Nephron (organoid): ENCODE data around the gene RBM19.
A peak's percentile ranks its signal among the peaks of the same experiment; 100 is the strongest.

Experiments
- H3K27ac Mint-ChIP-seq, 3 experiments: 2 replicates each; pipeline ENCODE4 v1.8.0; 2020; ENCODE audit warnings: mixed read lengths in 3 of 3, mild to moderate bottlenecking in 2 of 3, moderate library complexity in 1 of 3
- H3K27me3 Mint-ChIP-seq: 2 replicates; pipeline ENCODE4 v1.8.0; 2021; ENCODE audit warnings: low read depth, mild to moderate bottlenecking, moderate library complexity, mixed read lengths
- H3K36me3 Mint-ChIP-seq: 2 replicates; pipeline ENCODE4 v1.8.0; 2020; ENCODE audit warnings: low read depth, mixed read lengths
- H3K4me1 Mint-ChIP-seq: 2 replicates; pipeline ENCODE4 v1.8.0; 2020; ENCODE audit warnings: mixed read lengths
- H3K4me3 Mint-ChIP-seq, 3 experiments: 2 replicates each; pipeline ENCODE4 v1.8.0; 2020; ENCODE audit warnings: mild to moderate bottlenecking in 3 of 3, mixed read lengths in 3 of 3, moderate library complexity in 2 of 3
- H3K9me3 Mint-ChIP-seq: 2 replicates; pipeline ENCODE4 v1.8.0; 2020; ENCODE audit warnings: mixed read lengths
- CTCF ChIP-seq, 3 experiments: fragments of 200-600 bp; sonication (generic); IDR thresholded peaks; one replicate each; pipeline ENCODE4 v1.5.0; 2021; ENCODE audit warnings: antibody characterized with exemption in 3 of 3; ENCODE audit not compliant: unreplicated experiment in 3 of 3

The RBM19 gene

GRCh38 chr12:113978080-113978479, 12.0 kb upstream of the RBM19 start:
- Mint-ChIP-seq H3K36me3 (no peaks in the 10 kb centered on the region), H3K9me3 (no peaks in the 10 kb centered on the region), H3K27ac (no peak overlapping the region), H3K4me1 (no peaks in the 10 kb centered on the region), H3K27me3 (peaks cover 68% of the 10 kb centered on the region), H3K4me3 (no peak overlapping the region)
- no peak for TF ChIP-seq CTCF (IDR thresholded peaks at IDR 0.05; ENCODE audit: unreplicated experiment in 3 of 3)

GRCh38 chr12:113974006-113974405, 7.9 kb upstream of the RBM19 start:
- no peak for TF ChIP-seq CTCF (IDR thresholded peaks at IDR 0.05; ENCODE audit: unreplicated experiment in 3 of 3)
- no peaks in the 10 kb centered on the region for H3K36me3 Mint-ChIP-seq
- no peak overlapping the region for H3K27ac Mint-ChIP-seq
- H3K4me1 Mint-ChIP-seq, result no peaks in the 10 kb centered on the region
- H3K9me3 Mint-ChIP-seq, result no peaks in the 10 kb centered on the region
- H3K4me3 Mint-ChIP-seq, result no peak overlapping the region
- peaks cover 65% of the 10 kb centered on the region for H3K27me3 Mint-ChIP-seq

GRCh38 chr12:113973109-113973904, 7.2 kb upstream of the RBM19 start:
- H3K27me3 Mint-ChIP-seq, result peaks cover 60% of the 10 kb centered on the region
- H3K4me1 Mint-ChIP-seq, result no peaks in the 10 kb centered on the region
- no peak overlapping the region for H3K27ac Mint-ChIP-seq
- H3K9me3 Mint-ChIP-seq, result no peaks in the 10 kb centered on the region
- no peak overlapping the region for H3K4me3 Mint-ChIP-seq
- no peak for TF ChIP-seq CTCF (IDR thresholded peaks at IDR 0.05; ENCODE audit: unreplicated experiment in 3 of 3)
- no peaks in the 10 kb centered on the region for H3K36me3 Mint-ChIP-seq

GRCh38 chr12:113971392-113971791, 5.3 kb upstream of the RBM19 start:
- H3K36me3 Mint-ChIP-seq, result no peaks in the 10 kb centered on the region
- H3K27ac Mint-ChIP-seq, result no peak overlapping the region
- H3K4me3 Mint-ChIP-seq, result no peak overlapping the region
- H3K9me3 Mint-ChIP-seq, result no peaks in the 10 kb centered on the region
- peaks cover 56% of the 10 kb centered on the region for H3K27me3 Mint-ChIP-seq
- TF ChIP-seq CTCF (IDR thresholded peaks at IDR 0.05; ENCODE audit: unreplicated experiment in 3 of 3), result no peak
- H3K4me1 Mint-ChIP-seq, result peaks cover 5% of the 10 kb centered on the region

GRCh38 chr12:113970211-113970610, 4.1 kb upstream of the RBM19 start:
- H3K27ac Mint-ChIP-seq, result no peak overlapping the region
- H3K27me3 Mint-ChIP-seq, result peaks cover 50% of the 10 kb centered on the region
- TF ChIP-seq CTCF (IDR thresholded peaks at IDR 0.05; ENCODE audit: unreplicated experiment in 3 of 3), result no peak
- H3K36me3 Mint-ChIP-seq, result no peaks in the 10 kb centered on the region
- H3K4me1 Mint-ChIP-seq, result peaks cover 14% of the 10 kb centered on the region
- no peaks in the 10 kb centered on the region for H3K9me3 Mint-ChIP-seq
- no peak overlapping the region for H3K4me3 Mint-ChIP-seq

GRCh38 chr12:113967368-113967767, 1.2 kb upstream of the RBM19 start:
- H3K4me3 Mint-ChIP-seq, result peak overlapping the region; percentile 35 to 98 (median 96)
- H3K4me1 Mint-ChIP-seq, result peaks cover 24% of the 10 kb centered on the region
- H3K36me3 Mint-ChIP-seq, result peaks cover under 1% of the 10 kb centered on the region
- peak overlapping the region in 2 of 3 experiments; percentile 8 to 36 for H3K27ac Mint-ChIP-seq
- H3K9me3 Mint-ChIP-seq, result no peaks in the 10 kb centered on the region
- no peak for TF ChIP-seq CTCF (IDR thresholded peaks at IDR 0.05; ENCODE audit: unreplicated experiment in 3 of 3)
- peaks cover 24% of the 10 kb centered on the region for H3K27me3 Mint-ChIP-seq
